HG03571 (cell line): ENCODE measurements around the gene GGA3.

ENCODE experiments used
- ATAC-seq: cut with Tn5 transposase; IDR thresholded peaks from one replicate; pipeline ENCODE4 v1.9.1; 2021; ENCODE audit not compliant: unreplicated experiment

Gene GGA3

DNA sequence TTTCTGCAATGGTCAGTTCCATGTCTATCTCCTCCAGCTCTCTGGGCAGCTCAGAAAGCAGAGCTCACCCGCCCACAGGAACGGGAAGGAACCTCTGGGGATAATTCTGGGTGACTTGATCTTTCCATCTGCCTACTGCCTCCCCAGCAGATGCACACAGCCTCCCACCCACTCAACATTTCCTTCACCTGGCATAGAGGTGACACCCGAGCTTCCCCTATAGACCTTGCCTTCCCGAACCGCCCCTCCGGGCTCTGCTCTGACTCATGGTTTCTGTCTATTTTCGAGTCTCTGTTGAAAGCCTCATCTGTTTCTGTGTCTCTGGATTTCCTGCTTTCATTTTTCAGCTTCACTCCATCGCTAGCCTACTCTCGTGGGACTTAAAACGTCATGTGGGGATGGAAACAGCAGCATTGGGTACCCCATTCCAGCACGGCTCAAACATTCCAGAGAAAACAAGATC, 11.4 kb downstream of the GGA3 start:
- ATAC-seq: peak; percentile 71

DNA sequence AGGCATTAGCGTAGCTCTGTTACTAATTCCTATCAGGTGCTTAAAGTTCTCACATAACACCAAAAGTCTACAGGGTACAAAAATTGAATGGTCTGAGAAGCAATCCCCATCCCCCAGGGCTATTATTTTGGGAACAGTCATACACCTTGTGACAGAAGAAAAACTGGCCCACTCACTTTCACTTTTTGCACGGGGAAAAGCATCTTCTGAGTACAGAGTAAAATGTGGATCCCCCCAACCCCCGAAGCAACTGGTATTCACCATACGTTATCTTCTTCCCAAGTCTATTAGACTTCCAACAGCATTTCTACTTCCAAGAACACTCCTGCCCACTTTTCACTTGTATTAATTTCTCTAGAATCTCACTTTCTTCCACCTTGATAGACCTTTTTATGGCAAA, 11.8 kb downstream of the GGA3 start:
- no peak for ATAC-seq

DNA sequence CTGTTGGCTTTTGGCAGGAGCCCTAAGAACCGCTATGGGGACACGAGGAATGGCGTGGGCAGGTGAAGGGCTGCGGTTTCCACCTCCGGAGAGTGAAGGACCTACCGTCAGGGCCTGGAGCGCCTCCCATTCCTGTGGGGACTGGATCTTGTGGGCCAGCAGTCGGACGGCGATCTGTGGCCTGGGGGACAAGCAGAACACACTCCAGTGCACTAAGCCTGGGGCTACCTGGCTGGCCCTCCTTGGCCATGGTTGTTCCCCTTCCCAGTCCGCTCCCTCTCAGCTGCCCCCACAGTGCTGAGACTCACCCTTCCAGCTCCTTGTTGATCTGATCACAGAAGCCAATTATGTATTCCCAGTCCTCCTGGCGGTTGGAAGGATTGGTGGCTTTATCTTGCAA, 15.0 kb downstream of the GGA3 start:
- ATAC-seq: no peak

DNA sequence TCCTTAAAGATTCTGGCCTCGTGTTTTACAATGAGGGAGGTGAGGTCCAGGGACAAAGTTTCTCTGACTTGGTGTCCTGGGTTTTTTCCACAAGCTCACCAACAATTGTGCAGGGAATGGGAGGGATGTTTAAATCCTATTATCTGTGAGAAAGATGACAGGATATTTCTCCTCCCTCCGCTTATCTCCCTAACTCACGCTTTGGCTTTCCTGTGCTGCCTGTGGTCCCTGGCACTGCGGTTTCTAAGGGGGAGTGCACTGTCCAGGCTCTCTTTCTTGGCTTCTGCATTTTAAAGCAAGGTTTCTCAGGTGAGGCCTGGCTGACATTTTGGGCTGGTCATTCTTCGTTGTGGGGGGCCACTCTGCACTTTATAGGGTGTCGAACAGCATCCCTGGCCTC, 16.4 kb downstream of the GGA3 start:
- no peak for ATAC-seq

DNA sequence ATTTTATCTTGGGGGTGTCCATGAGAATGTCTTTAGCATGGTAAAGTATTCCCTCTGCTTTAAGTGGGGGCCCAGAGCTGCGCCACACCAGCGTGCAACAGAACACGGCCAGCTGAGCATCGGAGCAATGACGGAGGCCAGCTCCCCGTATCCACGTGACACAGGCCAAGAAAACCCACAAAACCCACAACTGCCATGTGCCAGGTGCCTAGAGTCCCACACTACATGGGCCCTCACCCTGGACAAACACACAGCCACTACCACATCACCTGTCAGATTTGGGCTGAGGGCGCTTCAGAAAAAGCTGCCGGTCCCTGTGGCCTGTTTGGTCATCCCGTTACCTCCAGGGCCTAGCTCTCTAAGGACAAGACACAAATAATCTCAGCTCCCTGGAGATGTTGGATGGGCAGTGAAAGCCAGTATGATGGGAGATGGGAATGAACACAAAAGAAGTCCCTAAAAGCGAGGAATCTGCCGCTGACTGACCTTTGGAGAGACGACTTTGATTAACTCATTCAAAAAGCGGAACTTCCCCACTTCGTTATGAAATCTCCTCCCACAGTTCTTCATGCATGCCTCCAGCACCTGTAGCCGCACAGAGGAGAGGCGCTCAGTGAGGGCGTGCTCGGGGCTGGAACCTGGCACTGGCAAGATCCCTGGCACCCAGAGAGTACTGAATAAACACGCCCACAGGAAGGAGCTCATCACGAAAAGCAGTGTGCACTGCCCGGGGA, 17.1 kb downstream of the GGA3 start:
- ATAC-seq: no peak

DNA sequence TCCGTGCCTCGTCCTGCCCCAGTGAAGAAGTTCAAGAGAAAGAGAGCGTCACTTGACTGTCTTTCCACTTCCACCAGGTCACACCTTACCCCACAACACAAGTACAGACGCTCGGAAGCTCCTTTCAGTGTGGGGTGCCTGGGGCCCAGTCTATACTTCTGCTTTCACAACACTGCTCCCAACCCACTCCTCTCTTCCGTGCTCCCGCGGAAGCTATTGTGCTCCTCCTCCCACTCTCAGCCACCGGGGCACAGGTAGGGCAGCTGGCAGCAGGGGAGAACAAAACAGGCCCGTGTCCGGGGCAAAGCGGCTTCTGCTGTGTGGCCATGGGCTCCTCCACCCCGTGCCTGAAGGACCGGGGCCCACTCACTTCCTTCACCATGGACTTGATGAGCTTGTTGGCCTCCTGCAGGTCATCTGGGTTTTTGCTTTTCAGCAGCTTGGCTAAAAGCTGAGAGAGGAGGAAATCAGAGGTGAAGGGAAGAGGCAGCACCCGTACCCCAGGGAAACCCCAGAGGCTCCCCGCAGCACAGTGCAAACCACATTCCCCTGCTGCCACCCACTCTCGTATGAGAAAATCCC, 18.9 kb downstream of the GGA3 start:
- no peak for ATAC-seq

DNA sequence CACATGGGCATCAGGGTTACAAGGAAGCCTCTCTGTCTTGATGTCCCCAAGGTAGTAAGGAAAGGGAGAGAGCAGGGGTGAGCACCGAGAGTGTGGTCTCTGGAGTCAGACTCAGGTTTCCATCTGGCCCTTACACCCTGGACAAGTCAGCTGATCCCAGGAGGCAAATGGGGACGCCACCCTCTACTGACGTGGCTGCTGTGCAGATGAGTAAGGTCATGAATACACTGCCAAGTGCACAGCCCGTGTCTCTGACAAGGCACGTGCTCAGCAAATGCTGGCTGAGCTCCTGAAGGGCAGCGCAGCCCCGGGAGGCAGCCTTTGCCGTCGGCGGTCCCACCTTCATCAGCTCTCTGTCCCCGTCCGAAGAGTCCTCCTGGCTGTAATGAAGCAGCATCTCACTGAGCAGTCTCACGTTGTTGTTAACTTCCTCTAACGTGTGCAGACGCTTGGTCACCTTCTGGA, 19.4 kb downstream of the GGA3 start:
- no peak for ATAC-seq

DNA sequence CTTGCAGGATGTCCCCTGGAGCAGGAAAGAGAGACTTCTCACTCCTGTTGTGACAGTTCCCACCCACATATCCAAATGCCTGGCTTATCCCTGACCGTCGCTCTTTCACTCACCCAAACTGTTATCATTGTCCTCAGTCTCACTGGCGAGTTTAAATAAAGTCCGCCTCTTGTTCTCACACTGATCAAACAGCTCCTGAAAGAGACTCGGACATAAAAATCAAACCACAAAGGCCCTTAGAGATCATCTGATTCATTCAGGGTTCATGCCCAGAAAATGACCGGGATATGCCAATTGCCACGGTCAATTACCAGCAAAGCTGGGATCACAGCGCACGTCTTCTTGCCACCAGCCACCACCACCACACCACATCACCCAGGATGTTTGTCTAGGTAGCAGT, 19.9 kb downstream of the GGA3 start:
- ATAC-seq: no peak

DNA sequence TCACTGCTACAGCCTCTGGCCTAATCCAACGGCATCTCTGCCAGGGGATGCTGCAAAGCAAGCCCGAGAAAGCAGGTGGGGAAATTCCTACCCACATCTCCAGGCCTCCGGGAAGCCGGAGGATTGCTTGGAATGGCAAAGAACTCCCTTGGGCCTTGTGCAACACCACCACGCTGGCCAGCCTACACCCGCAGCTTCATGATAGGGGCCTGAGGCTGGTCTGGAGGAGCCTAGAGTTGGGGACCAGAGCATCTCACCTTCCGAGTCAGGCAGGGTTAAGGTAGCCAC, 20.3 kb downstream of the GGA3 start:
- ATAC-seq: no peak

DNA sequence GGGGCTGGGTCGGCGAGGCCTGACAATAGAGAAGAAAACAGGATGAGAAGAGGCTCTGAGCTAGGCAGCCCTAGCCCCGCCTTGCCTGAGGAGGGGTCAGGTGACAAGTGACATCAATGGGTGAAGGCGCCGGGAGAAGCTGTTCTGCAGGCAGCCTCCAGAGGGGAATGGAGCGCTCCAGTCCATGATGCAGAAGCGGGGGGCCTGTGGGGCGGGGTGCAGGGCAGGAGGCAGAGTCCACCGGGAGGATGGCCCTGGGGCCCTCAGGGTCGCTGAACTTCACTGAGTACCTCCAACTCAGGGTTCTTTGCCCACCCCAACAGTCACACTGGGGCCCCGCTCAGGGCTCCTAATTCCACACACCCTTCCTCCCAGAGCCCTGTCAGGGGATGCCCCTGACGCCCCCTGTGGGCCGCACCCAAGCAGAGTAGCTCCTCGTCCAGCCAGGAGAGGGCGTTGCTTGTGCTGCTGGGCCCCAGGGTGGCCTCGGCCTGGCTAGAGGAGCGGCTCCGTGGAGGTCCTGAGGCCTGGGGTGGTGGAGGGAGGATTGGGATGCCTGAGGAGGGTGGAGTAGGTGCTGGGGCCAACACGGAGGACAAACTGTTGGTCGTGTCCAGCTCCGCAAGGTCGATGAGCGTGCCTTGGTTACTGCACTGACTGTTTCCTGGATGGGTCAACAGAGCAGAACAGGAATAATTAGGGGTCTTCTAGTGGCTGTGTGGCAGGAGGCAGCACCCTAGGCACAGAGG, 20.8 kb downstream of the GGA3 start:
- no peak for ATAC-seq

DNA sequence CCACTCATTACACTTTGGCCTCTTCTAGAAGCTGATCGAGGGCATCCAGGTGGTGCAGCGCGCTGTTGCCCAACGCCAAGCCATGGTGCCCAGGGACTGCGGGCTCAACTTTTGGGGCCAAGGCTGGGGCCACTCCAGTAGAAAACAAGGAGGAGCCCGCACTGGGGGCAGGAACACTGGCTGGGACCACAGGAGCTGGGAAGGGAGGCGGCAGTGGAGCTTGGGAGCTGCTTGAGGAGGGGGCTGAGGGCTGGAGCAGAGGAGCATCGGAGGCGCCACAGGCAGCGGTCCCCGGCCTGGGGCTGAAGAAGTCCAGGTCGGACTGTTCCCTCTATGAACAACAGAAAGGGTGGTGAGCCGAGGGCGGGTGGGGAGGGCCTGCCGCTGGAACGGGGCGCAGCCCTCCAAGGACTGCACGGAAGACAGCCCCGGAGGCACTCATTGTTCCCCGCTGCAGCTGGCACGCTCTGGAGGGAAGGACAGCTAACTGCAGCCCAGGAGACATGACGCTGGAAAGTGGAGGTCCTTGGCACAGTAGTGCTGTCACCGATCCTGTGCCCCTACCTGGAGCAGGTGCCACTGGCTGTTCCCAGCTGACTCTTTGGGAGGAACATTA, 21.5 kb downstream of the GGA3 start:
- ATAC-seq: no peak

DNA sequence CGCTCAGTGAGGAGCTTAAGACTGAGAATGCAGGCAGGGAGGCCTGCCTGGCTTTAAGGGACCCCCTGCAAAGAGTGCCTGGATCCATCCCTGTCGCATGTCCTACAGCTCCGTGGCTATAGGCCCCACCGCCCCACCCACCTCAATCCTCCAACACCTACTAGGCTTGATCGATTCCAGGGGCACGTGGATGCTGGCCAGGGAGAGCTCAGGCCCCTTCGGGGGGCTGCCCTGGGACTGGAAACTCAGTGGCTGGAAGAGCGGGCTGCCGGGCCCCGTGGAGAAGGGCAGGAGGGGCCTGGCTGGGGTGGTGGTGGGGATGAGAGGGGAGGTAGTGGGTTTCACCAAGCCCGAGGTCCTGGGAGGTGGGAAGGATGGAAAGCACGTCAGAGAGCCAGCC, 22.2 kb downstream of the GGA3 start:
- no peak for ATAC-seq

DNA sequence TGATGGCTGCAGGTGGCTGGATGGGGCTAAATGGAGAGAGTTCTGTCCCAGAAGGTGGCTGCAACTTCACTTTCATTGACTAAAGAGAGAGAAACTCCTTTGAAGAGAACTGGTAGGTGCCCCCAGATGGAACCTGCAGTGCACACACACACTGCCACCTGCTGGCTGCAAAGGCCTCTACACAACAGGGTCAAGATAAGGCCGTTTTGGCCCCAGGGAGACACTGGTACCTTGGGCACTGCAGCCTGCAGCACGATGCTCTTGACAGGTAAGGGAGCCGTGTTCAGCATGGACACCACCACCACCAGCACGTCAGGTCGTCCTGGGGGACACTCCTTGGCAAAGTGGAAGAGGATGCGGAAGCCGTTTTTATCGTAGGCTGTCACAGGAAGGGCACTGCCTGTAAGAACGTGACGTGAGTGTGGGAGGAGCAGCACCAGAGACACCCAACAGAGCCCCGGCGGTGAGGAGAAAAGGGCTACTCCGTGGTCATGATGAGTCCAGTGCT, 22.7 kb downstream of the GGA3 start:
- no peak for ATAC-seq

DNA sequence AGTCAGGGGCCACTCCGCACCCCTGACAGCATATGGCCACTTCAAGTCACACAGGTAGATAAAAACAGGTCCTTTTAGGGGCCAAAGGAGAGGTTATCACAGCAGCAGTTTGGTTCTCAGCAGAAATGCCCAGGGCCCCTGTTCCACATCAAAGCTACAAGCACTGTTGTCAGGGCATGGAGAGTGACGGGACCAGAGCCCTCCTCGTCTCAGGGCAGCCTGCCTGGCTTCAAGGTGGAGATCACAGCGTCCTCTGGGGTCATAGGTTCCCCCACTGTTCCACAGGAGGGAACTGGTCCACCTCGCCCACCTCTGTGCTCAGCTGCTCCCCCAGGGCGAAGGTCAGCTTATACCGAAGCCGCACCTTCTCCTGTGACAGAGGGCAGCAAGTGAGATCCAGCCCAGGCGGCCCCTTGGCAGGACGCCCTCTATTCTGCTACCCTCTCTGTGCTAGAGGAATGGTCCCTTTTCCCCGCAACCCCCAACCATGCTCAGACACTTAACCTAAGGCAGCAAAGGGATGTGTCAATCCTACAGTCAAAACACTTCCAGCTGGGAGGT, 23.3 kb downstream of the GGA3 start:
- ATAC-seq: no peak

DNA sequence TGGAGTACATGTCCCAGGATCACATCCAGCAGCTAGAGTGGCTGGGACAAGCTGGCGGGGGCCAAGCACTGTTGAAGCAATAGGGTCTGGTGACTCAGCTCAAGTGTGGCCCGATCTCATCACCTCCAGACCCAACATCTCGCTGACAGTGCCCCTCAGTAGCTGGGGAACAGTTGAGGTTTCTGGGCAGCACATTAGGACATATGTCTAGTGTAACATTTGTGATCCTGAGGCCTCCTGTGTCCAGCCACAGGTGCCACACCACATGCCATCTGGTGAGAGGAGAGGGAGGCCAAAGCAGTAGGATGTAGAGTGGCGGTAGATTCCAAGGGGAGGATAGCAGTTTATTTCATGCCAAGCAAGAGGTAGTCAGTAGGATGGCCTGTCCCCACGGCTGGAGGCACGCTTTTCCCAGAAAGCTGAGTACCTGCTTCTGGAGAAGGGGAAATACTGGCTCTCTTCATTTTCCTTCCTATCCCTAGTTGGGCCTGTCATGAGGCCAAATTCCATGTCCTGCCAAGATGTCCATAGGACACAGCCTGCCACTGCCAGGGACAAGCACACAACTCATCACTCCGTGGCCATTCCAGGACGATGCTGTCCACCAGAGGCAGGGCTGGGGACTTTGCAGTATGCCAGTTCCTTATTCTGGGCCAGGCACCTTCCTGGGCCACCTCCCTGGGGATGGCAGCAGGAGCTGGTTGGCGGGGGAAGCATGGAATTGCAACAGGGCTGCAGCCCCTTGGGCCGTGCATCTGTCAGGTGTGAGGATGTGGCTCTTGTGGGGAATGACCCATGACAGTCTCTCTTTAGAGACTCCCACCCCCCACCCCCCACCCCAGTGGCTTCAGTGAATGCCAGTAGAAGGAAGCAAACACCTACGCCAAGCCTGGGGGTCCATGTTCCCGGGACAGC, 24.0 kb downstream of the GGA3 start:
- ATAC-seq: no peak

DNA sequence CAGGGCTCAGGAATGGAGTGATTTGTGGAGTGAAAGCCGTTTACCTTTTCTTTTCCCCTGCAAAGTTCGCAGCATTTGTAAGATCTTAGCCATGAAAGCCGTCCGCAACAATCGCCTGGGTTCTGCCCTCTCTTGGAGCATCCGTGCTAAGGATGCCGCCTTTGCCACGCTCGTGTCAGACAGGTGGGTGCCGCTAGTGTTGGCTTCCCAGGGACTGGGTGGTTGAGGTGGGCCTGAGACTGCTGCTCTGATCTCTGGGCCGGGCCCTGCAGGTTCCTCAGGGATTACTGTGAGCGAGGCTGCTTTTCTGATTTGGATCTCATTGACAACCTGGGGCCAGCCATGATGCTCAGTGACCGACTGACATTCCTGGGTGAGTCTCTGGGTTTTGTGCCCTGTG, 28.6 kb downstream of the GGA3 start:
- no peak for ATAC-seq

DNA sequence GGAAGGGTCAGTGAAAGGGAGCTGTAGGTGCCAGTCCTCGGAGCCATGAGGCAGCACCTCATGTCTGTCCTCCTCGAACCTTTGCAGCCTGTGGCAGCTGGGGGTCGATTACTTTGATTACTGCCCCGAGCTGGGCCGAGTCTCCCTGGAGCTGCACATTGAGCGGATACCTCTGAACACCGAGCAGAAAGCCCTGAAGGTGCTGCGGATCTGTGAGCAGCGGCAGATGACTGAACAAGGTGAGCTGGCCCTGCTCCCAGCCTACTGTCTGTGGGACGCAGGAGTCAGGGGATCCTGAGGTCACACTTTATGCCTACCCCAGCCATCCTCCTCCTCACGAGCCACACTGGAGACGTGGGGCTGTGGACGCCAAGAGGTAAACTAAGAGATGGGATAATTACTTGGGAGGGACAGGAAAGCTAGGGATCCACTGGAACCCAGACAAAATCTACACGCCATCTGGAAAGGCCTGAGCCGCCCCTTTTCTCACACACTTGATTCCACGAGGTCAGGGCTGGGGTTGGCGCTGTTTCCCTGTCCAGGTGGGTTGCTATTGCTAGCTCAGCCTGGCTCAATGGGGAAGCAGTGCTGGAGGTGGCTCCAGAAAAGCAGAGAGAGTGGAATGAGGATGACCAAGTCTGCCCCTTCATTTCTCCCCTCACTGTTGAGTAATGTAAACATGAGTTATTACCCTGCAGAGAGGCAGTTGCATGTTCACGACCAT, 29.5 kb downstream of the GGA3 start:
- no peak for ATAC-seq

DNA sequence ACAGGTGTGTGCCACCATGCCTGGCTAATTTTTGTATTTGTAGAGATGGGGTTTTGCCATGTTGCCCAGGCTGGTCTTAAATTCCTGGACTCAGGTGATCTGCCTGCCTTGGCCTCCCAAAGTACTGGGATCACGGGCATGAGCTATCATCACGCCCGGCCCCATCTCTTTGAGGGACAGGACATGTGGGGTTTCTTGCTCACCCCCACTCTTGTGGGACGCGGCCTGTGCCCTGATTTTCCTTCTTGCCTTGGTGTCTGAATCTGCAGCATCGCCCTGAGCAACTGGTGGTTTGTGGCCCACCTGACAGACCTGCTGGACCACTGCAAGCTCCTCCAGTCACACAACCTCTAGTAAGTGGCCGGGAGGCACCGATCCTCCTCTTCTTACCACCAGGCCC, 30.3 kb downstream of the GGA3 start:
- ATAC-seq: no peak

DNA sequence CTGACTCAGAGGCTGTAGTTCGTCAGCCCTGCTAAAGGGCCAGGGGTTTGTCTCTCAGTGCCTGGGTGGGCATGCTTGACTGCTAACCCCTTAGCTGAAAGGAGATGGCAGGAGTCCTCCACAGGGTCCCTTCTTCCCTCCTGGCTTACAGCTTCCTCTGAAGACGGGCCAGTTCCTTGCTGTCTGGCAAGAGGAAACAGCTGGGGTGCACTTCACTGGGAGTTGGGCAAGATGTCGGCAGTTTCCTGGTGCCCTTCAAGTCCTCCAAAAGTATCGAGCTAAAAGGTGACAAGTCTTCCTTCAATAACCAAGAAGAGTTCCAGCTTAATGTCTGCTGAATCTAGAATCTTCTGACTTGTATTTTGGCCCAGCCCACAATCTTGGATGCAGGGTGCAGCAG, 32.6 kb downstream of the GGA3 start:
- ATAC-seq: no peak

DNA sequence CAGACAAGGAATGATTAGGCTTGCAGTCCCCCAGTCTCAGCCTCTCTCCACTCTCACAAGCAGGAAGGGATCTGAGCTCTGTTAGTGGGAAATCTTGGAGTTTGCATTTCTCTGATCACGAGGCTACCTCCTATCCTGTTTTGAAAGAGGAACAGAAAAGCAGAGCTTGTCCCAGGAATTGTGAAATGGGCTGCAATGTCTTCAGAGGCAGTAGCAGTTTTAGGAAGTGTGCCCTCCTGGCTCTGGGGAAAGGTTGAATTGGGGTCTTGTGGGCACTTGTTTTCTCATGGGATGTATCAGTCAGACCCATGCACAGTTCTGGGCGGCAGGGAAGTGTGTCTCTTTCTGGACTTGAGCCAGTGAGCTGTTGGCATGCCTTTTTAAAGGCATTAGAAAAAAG, 33.1 kb downstream of the GGA3 start:
- ATAC-seq: no peak
